NT2/D1 (cell line): ENCODE measurements around the gene SLC6A8.
"Not testable (repeated sequence)": the region's sequence is repeated elsewhere in the genome, so short reads cannot be mapped to it uniquely, and the experiment has no call there.

Experiments used
- DNase-seq: peaks from one replicate; pipeline ENCODE4 v3.0.0-alpha.2; 2011; ENCODE audit warnings: low read depth, low spot score
- H3K27me3 ChIP-seq: 2 replicates; pipeline ENCODE4 v1.6.0; 2011; ENCODE audit warnings: mild to moderate bottlenecking; ENCODE audit not compliant: insufficient read length, insufficient read depth
- H3K36me3 ChIP-seq: 2 replicates; pipeline ENCODE4 v1.6.1; 2011; ENCODE audit warnings: mild to moderate bottlenecking, low read length, mixed read lengths; ENCODE audit not compliant: insufficient read depth, insufficient read length
- H3K4me1 ChIP-seq: 2 replicates; pipeline ENCODE4 v1.5.1; 2011; ENCODE audit not compliant: insufficient read depth, insufficient read length
- H3K4me3 ChIP-seq: 2 replicates; pipeline ENCODE4 v1.5.1; 2011; ENCODE audit warnings: low read depth; ENCODE audit not compliant: insufficient read length
- H3K9ac ChIP-seq: 2 replicates; pipeline ENCODE4 v1.6.0; 2011; ENCODE audit warnings: low read depth; ENCODE audit not compliant: insufficient read length
- H3K9me3 ChIP-seq: 2 replicates; pipeline ENCODE4 v1.5.1; 2011; ENCODE audit warnings: mild to moderate bottlenecking, low read length; ENCODE audit not compliant: insufficient read depth
- SUZ12 ChIP-seq: IDR thresholded peaks from 2 replicates; pipeline ENCODE4 v1.6.1; 2011; ENCODE audit not compliant: insufficient read length, insufficient read depth; ENCODE audit errors: extremely low read depth
- YY1 ChIP-seq: IDR thresholded peaks from 2 replicates; pipeline ENCODE4 v1.6.1; 2011; ENCODE audit not compliant: insufficient read length, insufficient read depth
- ZNF274 ChIP-seq: IDR thresholded peaks from 2 replicates; pipeline ENCODE4 v1.6.1; 2011; ENCODE audit warnings: mild to moderate bottlenecking, low read depth, low read length

SLC6A8 gene

DNA sequence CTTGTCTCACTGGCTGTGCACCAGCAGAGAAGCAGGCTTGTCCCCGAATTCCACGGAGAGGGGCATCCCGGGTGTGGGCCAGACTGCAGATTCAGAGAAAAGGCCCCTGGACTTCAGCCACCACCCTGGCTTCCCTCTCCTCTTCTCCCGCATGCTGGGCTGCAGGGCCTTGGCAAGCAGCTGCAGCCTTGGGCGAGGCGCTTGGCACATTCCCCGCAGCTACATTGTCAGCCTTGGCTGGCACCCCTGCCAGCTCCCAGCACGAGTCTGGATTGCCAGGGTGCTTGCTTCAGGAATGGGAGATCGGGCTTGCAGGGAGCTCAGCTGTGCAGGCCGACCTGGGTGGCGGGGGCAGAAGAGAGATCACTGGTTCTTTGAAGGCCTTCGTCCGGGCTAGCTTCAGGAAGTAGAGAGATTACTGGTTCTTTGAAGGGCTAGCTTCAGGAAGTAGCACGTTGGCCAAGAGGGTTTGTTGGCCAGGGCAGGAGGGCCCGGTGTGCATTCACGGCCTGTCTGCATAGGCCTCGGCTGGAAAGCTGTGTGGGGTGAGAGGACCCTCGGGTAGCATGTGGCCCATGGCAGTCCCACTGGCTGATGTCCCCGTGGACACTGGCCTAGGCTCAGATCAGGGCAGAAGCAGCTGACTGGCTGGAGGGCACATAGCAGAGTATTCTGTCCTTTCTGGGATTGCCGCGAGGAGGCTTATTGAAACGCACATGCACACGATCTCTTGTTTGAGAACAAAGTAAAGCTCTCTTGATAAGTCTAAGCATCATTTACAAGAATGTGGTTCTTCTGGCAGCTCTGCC lies 39.6 kb downstream of the SLC6A8 start:
- Histone ChIP-seq H3K27me3 (no peaks in the 10 kb centered on the region), H3K4me1 (peaks cover 8% of the 10 kb centered on the region), H3K9me3 (0 out of 2 replicates have a peak, but pooled peaks cover 6% of the 10 kb centered on the region), H3K9ac (peak overlapping the region; percentile 64), H3K36me3 (peaks cover 18% of the 10 kb centered on the region), H3K4me3 (no peak overlapping the region)
- no peak for DNase-seq
- no peak for TF ChIP-seq YY1
- no peak for TF ChIP-seq SUZ12
- TF ChIP-seq ZNF274 = no peak

GRCh38 chrX:153728095-153728494 lies 40.4 kb downstream of the SLC6A8 start:
- Histone ChIP-seq H3K9ac (no peak overlapping the region), H3K36me3 (peaks cover 10% of the 10 kb centered on the region), H3K9me3 (0 out of 2 replicates have a peak, but pooled peaks cover 6% of the 10 kb centered on the region), H3K4me1 (peaks cover 8% of the 10 kb centered on the region), H3K4me3 (no peak overlapping the region), H3K27me3 (no peaks in the 10 kb centered on the region)
- TF ChIP-seq ZNF274 (no peak), SUZ12 (no peak), YY1 (no peak)
- no peak for DNase-seq

GRCh38 chrX:153728951-153729631 lies 41.4 kb downstream of the SLC6A8 start:
- H3K9me3 ChIP-seq = 0 out of 2 replicates have a peak, but pooled peaks cover 6% of the 10 kb centered on the region
- no peak for DNase-seq

GRCh38 chrX:153730115-153730514 lies 42.4 kb downstream of the SLC6A8 start:
- not testable (repeated sequence) for H3K9me3 ChIP-seq, H3K27me3 ChIP-seq, H3K4me3 ChIP-seq, H3K4me1 ChIP-seq, H3K36me3 ChIP-seq, H3K9ac ChIP-seq, DNase-seq

More at GRCh38 chrX:153728951-153729631, 41.4 kb downstream of the SLC6A8 start:
- Histone ChIP-seq H3K27me3 (no peaks in the 10 kb centered on the region), H3K36me3 (peaks cover 10% of the 10 kb centered on the region), H3K4me3 (no peak overlapping the region), H3K9ac (no peak overlapping the region), H3K4me1 (peaks cover 8% of the 10 kb centered on the region)
- TF ChIP-seq SUZ12 = no peak
- no peak for TF ChIP-seq ZNF274
- no peak for TF ChIP-seq YY1

DNA sequence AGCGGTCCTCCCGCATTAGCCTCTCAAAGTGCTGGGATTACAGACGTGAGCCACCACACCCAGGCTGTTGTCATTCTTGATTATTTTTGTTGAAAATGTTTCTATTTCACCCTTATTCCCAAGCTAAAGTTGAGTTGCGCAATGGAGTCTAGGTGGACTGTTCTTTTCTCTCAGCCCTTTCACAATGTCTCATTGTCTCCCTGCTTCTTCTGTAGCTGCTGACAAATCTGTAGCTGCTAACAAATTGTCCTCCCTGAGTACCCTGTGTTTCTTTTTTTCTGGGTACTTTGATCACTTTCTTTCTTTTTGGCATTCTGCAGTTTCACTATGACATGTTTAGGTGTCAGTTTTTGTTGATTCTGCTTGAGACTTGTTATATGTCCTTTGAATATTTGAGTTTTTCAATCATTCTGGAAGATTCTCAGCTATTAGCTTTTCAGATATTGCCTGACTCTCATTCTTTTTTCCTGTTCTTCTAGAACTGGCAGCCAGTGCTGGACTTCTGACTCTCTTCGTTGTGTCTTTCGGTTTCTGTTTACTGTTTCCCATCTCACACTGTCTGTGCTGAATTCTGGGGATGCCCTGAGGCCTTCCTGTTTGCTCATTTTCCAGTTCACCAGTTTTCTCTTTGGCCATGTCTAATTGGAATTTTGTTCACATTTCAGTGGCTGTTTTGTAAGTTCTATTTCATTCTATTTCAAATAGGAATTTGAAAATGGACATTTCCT lies 43.6 kb downstream of the SLC6A8 start:
- H3K27me3 ChIP-seq = no peaks in the 10 kb centered on the region
- H3K4me3 ChIP-seq = no peak overlapping the region
- H3K4me1 ChIP-seq = peaks cover 5% of the 10 kb centered on the region
- TF ChIP-seq SUZ12 = no peak
- TF ChIP-seq YY1 = no peak
- no peak for TF ChIP-seq ZNF274
- no peak for DNase-seq
- no peak overlapping the region for H3K9ac ChIP-seq
- H3K36me3 ChIP-seq = peaks cover 10% of the 10 kb centered on the region
- H3K9me3 ChIP-seq = 0 out of 2 replicates have a peak, but pooled peaks cover 6% of the 10 kb centered on the region

DNA sequence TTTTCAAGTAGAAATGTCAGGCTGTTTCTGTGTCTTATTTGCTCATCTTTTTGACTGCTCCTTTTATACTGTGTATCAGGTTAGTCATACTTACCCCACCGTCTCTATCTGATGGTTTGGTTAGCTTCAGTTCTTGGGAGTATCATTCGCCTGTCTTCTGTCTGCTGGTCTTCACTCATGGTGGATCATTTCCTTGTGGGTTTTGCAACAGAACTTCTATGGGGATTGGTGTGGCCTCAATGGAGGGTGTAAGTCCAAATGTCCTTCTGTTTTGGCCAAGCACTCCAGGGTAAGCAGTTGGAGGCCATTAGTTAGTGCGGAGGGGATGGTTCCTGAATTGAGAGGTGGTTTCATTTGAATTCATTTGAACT lies 44.1 kb downstream of the SLC6A8 start:
- Histone ChIP-seq H3K4me1 (peaks cover 5% of the 10 kb centered on the region), H3K27me3 (no peaks in the 10 kb centered on the region), H3K4me3 (no peak overlapping the region), H3K36me3 (peaks cover 10% of the 10 kb centered on the region), H3K9ac (no peak overlapping the region), H3K9me3 (0 out of 2 replicates have a peak, but pooled peaks cover 6% of the 10 kb centered on the region)
- TF ChIP-seq ZNF274 (no peak), SUZ12 (no peak), YY1 (no peak)
- DNase-seq = no peak

DNA sequence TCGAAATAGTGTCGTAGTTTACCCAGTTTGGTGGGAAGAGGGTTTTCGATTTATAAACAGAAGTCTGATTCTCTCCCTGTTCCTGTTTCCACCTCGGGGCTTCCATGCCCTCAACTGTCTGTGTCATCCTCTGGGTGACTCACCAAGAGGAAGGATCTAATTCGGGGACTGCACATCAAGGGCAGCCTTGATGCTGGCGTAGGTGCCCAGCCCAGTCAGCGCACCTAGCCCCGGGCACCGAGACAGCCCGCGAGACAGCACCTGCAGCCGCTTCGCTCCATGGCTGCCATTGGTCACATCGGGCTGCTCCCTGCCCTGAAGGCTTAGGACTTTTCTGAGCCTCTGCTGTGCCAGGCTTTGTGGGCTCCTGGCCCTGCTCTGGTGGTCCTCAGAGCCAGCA lies 44.7 kb downstream of the SLC6A8 start:
- TF ChIP-seq ZNF274 = no peak
- TF ChIP-seq YY1 = no peak
- no peak for TF ChIP-seq SUZ12
- Histone ChIP-seq H3K9me3 (0 out of 2 replicates have a peak, but pooled peaks cover 6% of the 10 kb centered on the region), H3K27me3 (no peaks in the 10 kb centered on the region), H3K9ac (no peak overlapping the region), H3K4me3 (no peak overlapping the region), H3K4me1 (peaks cover 2% of the 10 kb centered on the region), H3K36me3 (peaks cover 10% of the 10 kb centered on the region)
- no peak for DNase-seq
